Hepatocyte (in vitro differentiated cells): ENCODE measurements around the gene KRTAP9-9. TPM values are rescaled to one million over a fixed set of nuclear protein-coding genes. Genes with fewer than 3 reads are reported as not detected.
"Not testable (repeated sequence)": the region's sequence is repeated elsewhere in the genome, so short reads cannot be mapped to it uniquely, and the experiment has no call there.

Experiments used
- DNase-seq: peaks from one replicate; pipeline ENCODE4 v3.0.0-alpha.2; 2016; ENCODE audit warnings: low spot score
- H2AFZ ChIP-seq: fragments of 200-600 bp; sonication (generic); 2 replicates; pipeline ENCODE4 v1.6.0; 2016; ENCODE audit warnings: antibody characterized with exemption, mild to moderate bottlenecking
- H3K27ac ChIP-seq: fragments of 200-600 bp; sonication (generic); 2 replicates; pipeline ENCODE4 v1.5.1; 2016; ENCODE audit warnings: mild to moderate bottlenecking
- H3K27me3 ChIP-seq: fragments of 200-600 bp; sonication (generic); 2 replicates; pipeline ENCODE4 v1.6.1; 2016
- H3K36me3 ChIP-seq: fragments of 200-600 bp; sonication (generic); replicated peaks from 2 replicates; pipeline ENCODE4 v1.5.1; 2016; ENCODE audit warnings: low read depth; ENCODE audit not compliant: insufficient read depth
- H3K4me1 ChIP-seq: fragments of 200-600 bp; sonication (generic); 2 replicates; pipeline ENCODE4 v1.5.1; 2016; ENCODE audit warnings: mild to moderate bottlenecking, moderate library complexity; ENCODE audit not compliant: insufficient read depth
- H3K4me2 ChIP-seq: fragments of 200-600 bp; sonication (generic); 2 replicates; pipeline ENCODE4 v1.6.0; 2016
- H3K4me3 ChIP-seq: fragments of 200-600 bp; sonication (generic); 2 replicates; pipeline ENCODE4 v1.5.1; 2016; ENCODE audit warnings: mild to moderate bottlenecking
- H3K79me2 ChIP-seq: fragments of 200-600 bp; sonication (generic); 2 replicates; pipeline ENCODE4 v1.6.0; 2017; ENCODE audit warnings: mild to moderate bottlenecking
- H3K9me2 ChIP-seq: fragments of 200-600 bp; sonication (generic); replicated peaks from 2 replicates; pipeline ENCODE4 v1.6.0; 2017; ENCODE audit warnings: mild to moderate bottlenecking; ENCODE audit not compliant: insufficient read depth
- H3K9me3 ChIP-seq: fragments of 200-600 bp; sonication (generic); 2 replicates; pipeline ENCODE4 v1.5.1; 2016; ENCODE audit warnings: low read depth, mild to moderate bottlenecking
- H4K20me1 ChIP-seq: fragments of 200-600 bp; sonication (generic); 2 replicates; pipeline ENCODE4 v1.6.0; 2016; ENCODE audit warnings: mild to moderate bottlenecking; ENCODE audit not compliant: insufficient read depth, poor library complexity, severe bottlenecking
- CTCF ChIP-seq: fragments of 200-600 bp; sonication (generic); IDR thresholded peaks from 2 replicates; pipeline ENCODE4 v1.5.1; 2016; ENCODE audit warnings: antibody characterized with exemption, mild to moderate bottlenecking; ENCODE audit not compliant: poor library complexity
- EZH2 ChIP-seq: fragments of 200-600 bp; sonication (generic); IDR thresholded peaks from 2 replicates; pipeline ENCODE4 v1.6.1; 2016; ENCODE audit warnings: antibody characterized with exemption, mild to moderate bottlenecking, borderline replicate concordance
- EZH2phosphoT487 ChIP-seq: fragments of 200-600 bp; sonication (generic); IDR thresholded peaks from one replicate; pipeline ENCODE4 v1.6.1; 2018; ENCODE audit warnings: antibody characterized with exemption, mild to moderate bottlenecking, low read depth, moderate library complexity; ENCODE audit not compliant: unreplicated experiment, severe bottlenecking
- WGBS: methylation state at CpG from one replicate; pipeline ENCODE4 v1.1.6; 2016; ENCODE audit warnings: low lambda C conversion rate; ENCODE audit errors: missing lambda C conversion rate; 5-methylcytosine and 5-hydroxymethylcytosine counted together
- polyA plus RNA-seq: library from polyadenylated mRNA; unstranded; fragments of >200 nt; fragmentation: Nextera tagmentation; extraction: Ambion mirVana; gene quantifications from 2 replicates; pipeline ENCODE4 v1.2.1, GENCODE V29; 2016
- total RNA-seq: library from RNA; depleted of rRNA; stranded (reverse); fragments of >200 nt; gene quantifications from 2 replicates; pipeline ENCODE4 v1.2.3, GENCODE V29; 2014

KRTAP9-9 gene
- total and polyA plus RNA-seq, 2 experiments from 2014 or later, result not detected

DNA sequence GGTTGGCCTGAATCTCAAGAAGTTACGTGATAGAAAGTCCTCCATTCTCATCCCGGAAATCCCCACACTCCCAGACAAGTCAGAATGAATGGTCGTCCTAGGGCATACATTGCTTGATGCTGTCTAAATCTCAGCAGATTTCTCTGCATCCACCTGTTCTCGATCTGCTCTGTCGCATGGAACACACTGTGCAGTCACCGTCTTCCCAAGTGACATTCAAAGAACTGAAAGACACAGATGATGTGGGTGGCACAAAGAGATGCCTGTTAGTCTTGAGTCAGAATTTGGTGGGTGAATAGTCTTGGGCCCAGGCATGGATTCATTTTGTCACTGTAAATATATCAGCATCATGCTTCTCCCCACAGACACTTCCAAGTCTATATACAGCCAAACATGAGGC, 23.5 kb upstream of the KRTAP9-9 start:
- Histone ChIP-seq H3K79me2 (no peaks in the 10 kb centered on the region), H2AFZ (no peak overlapping the region), H4K20me1 (no peaks in the 10 kb centered on the region), H3K27me3 (peaks cover 28% of the 10 kb centered on the region), H3K9me2 (no peaks in the 10 kb centered on the region), H3K4me3 (no peak overlapping the region), H3K4me1 (no peaks in the 10 kb centered on the region), H3K36me3 (no peaks in the 10 kb centered on the region), H3K27ac (no peak overlapping the region), H3K9me3 (no peaks in the 10 kb centered on the region), H3K4me2 (no peak overlapping the region)
- WGBS, result 84% methylated on average over 6 of the region's 6 CpGs
- DNase-seq, result no peak
- TF ChIP-seq EZH2, result no peak
- no peak for TF ChIP-seq EZH2phosphoT487
- no peak for TF ChIP-seq CTCF

DNA sequence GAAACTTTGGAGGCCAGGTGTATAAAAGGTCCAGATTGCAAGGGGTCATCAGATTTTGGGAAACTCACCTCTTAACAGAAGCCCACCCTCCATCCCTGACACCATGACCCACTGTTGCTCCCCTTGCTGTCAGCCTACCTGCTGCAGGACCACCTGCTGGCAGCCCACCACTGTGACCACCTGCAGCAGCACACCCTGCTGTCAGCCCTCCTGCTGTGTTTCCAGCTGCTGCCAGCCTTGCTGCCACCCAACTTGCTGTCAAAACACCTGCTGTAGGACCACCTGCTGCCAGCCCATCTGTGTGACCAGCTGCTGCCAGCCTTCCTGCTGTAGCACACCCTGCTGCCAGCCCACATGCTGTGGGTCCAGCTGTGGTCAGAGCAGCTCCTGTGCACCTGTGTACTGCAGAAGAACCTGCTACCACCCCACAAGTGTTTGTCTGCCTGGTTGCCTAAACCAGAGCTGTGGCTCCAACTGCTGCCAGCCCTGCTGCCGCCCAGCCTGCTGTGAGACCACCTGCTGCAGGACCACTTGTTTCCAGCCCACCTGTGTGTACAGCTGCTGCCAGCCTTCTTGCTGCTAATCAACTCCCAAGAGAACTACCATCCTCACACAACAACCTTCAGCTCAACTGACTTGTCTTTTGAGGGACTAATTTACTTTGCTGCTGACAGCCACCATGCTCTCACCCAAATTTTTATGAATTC, 22.6 kb upstream of the KRTAP9-9 start, which contains the start of gene KRTAP9-3:
TSS of gene KRTAP9-3 (plus strand) at position 51 of the 707 bp plus-strand sequence. CDS start at position 104, 53 bp downstream.
- H3K9me3 ChIP-seq, H3K4me2 ChIP-seq, H3K27ac ChIP-seq, H2AFZ ChIP-seq, H3K4me1 ChIP-seq, DNase-seq, H3K9me2 ChIP-seq, H3K36me3 ChIP-seq, H3K79me2 ChIP-seq, H4K20me1 ChIP-seq, H3K4me3 ChIP-seq: not testable (repeated sequence)
- H3K27me3 ChIP-seq, result peaks cover 28% of the 10 kb centered on the region
- WGBS, result 84% methylated on average over 1 of the region's 1 CpG

DNA sequence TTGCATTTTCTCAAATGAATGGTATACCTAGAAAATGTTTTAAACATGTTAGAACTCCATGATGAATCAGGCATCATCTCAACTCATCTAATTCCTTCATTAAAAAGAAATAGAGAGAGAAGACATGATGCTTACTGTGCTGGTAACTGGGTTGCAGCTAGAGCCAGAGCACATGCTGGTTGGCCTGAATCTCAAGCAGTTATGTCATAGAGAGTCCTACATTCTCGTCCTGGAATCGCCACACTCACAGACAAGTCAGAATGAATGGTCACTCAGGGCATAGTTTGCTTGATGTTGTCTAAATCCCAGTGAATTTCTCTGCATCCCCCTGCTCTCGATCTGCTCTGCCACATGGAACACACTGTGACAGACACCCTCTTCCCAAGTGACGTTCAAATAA, 18.1 kb upstream of the KRTAP9-9 start:
- H2AFZ ChIP-seq, H4K20me1 ChIP-seq, H3K27ac ChIP-seq, H3K9me3 ChIP-seq, H3K36me3 ChIP-seq, DNase-seq, H3K4me2 ChIP-seq, H3K79me2 ChIP-seq, H3K9me2 ChIP-seq, H3K4me1 ChIP-seq, H3K4me3 ChIP-seq: not testable (repeated sequence)
- peaks cover 17% of the 10 kb centered on the region for H3K27me3 ChIP-seq
- WGBS, result 81% methylated on average over 4 of the region's 4 CpGs

GRCh38 chr17:41237949-41238437, 17.2 kb upstream of the KRTAP9-9 start, which contains the start of gene KRTAP9-8:
KRTAP9-8 (plus strand) TSS chr17:41237999; CDS start chr17:41238052, 53 bp downstream.
- H3K9me2 ChIP-seq, DNase-seq, H3K4me2 ChIP-seq, H3K36me3 ChIP-seq, H3K9me3 ChIP-seq, H3K4me3 ChIP-seq, H3K4me1 ChIP-seq, H3K27ac ChIP-seq, H2AFZ ChIP-seq, H3K79me2 ChIP-seq, H4K20me1 ChIP-seq: not testable (repeated sequence)
- 45% methylated on average over 3 of the region's 3 CpGs for WGBS
- peaks cover 13% of the 10 kb centered on the region for H3K27me3 ChIP-seq

DNA sequence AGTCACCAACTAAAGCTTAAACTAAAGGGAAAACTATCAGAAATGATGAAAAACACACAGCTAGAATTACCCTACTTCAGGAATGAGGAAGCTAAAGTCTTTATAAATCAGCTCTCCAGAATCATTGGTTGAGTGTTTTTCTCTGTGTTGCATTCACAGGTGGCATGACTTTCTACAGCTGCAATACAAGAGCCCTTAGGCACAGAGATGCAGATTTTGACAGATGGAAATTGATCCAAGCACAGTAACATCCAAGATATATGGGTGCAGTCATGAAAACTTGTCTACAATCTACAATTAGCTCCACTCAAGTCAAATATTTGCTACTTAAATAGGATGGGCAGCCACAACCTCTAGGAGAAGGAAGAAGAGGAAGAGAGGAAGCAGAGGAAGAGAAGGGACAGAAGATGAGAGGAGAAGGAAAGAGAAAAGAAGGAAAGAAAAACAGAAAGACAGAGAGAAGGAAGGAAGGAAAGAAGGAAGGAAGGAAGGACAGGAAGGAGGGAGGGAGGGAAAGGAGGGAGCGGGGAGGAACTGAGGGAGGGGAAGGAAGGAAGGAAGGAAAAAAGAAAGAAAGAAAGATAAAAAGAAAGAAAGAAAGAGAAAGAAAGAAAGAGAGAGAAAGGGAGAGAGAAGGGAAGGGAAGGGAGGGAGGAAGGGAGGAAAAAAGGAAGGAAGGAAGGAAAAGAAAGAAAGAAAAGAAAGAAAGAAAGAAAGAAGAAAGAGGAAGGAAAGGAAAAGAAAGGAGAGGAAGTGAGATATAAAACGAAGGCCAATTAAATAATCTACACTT, 8.0 kb upstream of the KRTAP9-9 start:
- not testable (repeated sequence) for H2AFZ ChIP-seq, H3K4me2 ChIP-seq, H4K20me1 ChIP-seq, H3K9me3 ChIP-seq, DNase-seq, H3K4me3 ChIP-seq, H3K9me2 ChIP-seq, H3K27ac ChIP-seq, H3K79me2 ChIP-seq, H3K36me3 ChIP-seq, H3K4me1 ChIP-seq
- H3K27me3 ChIP-seq, result peaks cover 12% of the 10 kb centered on the region
- no CpG with 5 or more reads among the region's 2 CpGs for WGBS

- H3K9me3 ChIP-seq, DNase-seq, H3K27ac ChIP-seq, H4K20me1 ChIP-seq, H3K4me2 ChIP-seq, H3K4me1 ChIP-seq, H3K79me2 ChIP-seq, H3K9me2 ChIP-seq, H3K4me3 ChIP-seq, H2AFZ ChIP-seq, H3K36me3 ChIP-seq: not testable (repeated sequence)
- peaks cover 29% of the 10 kb centered on the region for H3K27me3 ChIP-seq
- 82% methylated on average over 1 of the region's 2 CpGs for WGBS
Observed at GRCh38 chr17:41249637-41250240, 5.4 kb upstream of the KRTAP9-9 start, which contains the start of gene KRTAP9-4. KRTAP9-4 (plus strand) TSS chr17:41249687; CDS start chr17:41249721, 34 bp downstream.
